PC-3 (cell line): ENCODE measurements around the gene STUB1. TPM values are rescaled to one million over a fixed set of nuclear protein-coding genes. Genes with fewer than 3 reads are reported as not detected.

Experiments
- ATAC-seq: fragments of 200-7000 bp; cut with Tn5 transposase; 2 replicates; pipeline ENCODE4 v1.9.1; 2020; ENCODE audit warnings: mild to moderate bottlenecking, moderate library complexity
- BruUV-seq: library from RNA; stranded (reverse); fragments of 400-500 nt; replicated peaks from 2 replicates; lab custom pipeline; 2021; lab: Mats Ljungman, UMichigan
- CTCF ChIA-PET: fragments of 300-600 bp; sonication (Branson Sonifier 250); formaldehyde crosslinking; loops from one replicate; lab custom pipeline; 2022; ENCODE audit warnings: antibody characterized with exemption; lab: Charles Lee
- POLR2A ChIA-PET: fragments of 300-600 bp; sonication (Branson Sonifier 250); formaldehyde crosslinking; loops from one replicate; lab custom pipeline; 2022; ENCODE audit warnings: antibody characterized with exemption; ENCODE audit not compliant: unreplicated experiment; lab: Charles Lee
- DNase-seq: peaks from one replicate; pipeline ENCODE4 v3.0.0-alpha.2; 2015
- H2AFZ ChIP-seq: fragments of 300-600 bp; sonication (generic); 2 replicates; pipeline ENCODE4 v1.6.0; 2016; ENCODE audit warnings: antibody characterized with exemption, low read length
- H3F3A ChIP-seq: fragments of 300-600 bp; sonication (generic); one replicate; pipeline ENCODE4 v1.6.0; 2017; ENCODE audit warnings: antibody characterized with exemption, low read length, control low read depth, mild to moderate bottlenecking; ENCODE audit not compliant: unreplicated experiment
- H3K27ac ChIP-seq: fragments of 300-600 bp; sonication (generic); 2 replicates; pipeline ENCODE4 v1.5.1; 2016; ENCODE audit warnings: mild to moderate bottlenecking, low read length
- H3K27me3 ChIP-seq: fragments of 300-600 bp; sonication (generic); 2 replicates; pipeline ENCODE4 v1.6.1; 2016; ENCODE audit warnings: low read length, mixed read lengths
- H3K36me3 ChIP-seq: fragments of 300-600 bp; sonication (generic); 2 replicates; pipeline ENCODE4 v1.6.1; 2016; ENCODE audit warnings: low read depth, mixed run types, low read length, mixed read lengths
- H3K4me1 ChIP-seq: fragments of 300-600 bp; sonication (generic); 2 replicates; pipeline ENCODE4 v1.5.1; 2016; ENCODE audit warnings: low read length; ENCODE audit not compliant: insufficient read depth
- H3K4me2 ChIP-seq: fragments of 300-600 bp; sonication (generic); 2 replicates; pipeline ENCODE4 v1.6.0; 2016; ENCODE audit warnings: low read length
- H3K4me3 ChIP-seq: fragments of 300-600 bp; sonication (generic); 2 replicates; pipeline ENCODE4 v1.5.1; 2016; ENCODE audit warnings: mild to moderate bottlenecking, low read length, mixed read lengths
- H3K79me2 ChIP-seq: fragments of 300-600 bp; sonication (generic); 2 replicates; pipeline ENCODE4 v1.6.1; 2017; ENCODE audit warnings: low read length, mixed read lengths
- H3K9ac ChIP-seq: fragments of 300-600 bp; sonication (generic); 2 replicates; pipeline ENCODE4 v1.6.0; 2016; ENCODE audit warnings: mild to moderate bottlenecking, low read length
- H3K9me2 ChIP-seq: fragments of 300-600 bp; sonication (generic); replicated peaks from 2 replicates; pipeline ENCODE4 v1.6.1; 2016; ENCODE audit warnings: mixed run types, low read length, mixed read lengths
- H3K9me3 ChIP-seq: fragments of 300-600 bp; sonication (generic); 2 replicates; pipeline ENCODE4 v1.6.1; 2016; ENCODE audit warnings: low read length, mixed read lengths
- H4K20me1 ChIP-seq: fragments of 300-600 bp; sonication (generic); 2 replicates; pipeline ENCODE4 v1.6.1; 2016; ENCODE audit warnings: low read length, mixed read lengths
- CTCF ChIP-seq: fragments of 300-600 bp; sonication (generic); conservative IDR thresholded peaks from 2 replicates; pipeline ENCODE4 v1.5.1; 2017; ENCODE audit warnings: antibody characterized with exemption, low read depth, mild to moderate bottlenecking, low read length
- EZH2 ChIP-seq: fragments of 300-600 bp; sonication (generic); IDR thresholded peaks from one replicate; pipeline ENCODE4 v1.6.1; 2017; ENCODE audit warnings: antibody characterized with exemption, mild to moderate bottlenecking, low read length; ENCODE audit not compliant: unreplicated experiment
- EZH2phosphoT487 ChIP-seq: fragments of 300-600 bp; sonication (generic); IDR thresholded peaks from 2 replicates; pipeline ENCODE4 v1.6.1; 2018; ENCODE audit warnings: mild to moderate bottlenecking, antibody characterized with exemption, low read length, borderline replicate concordance
- intact Hi-C: fragments of 100-400 bp; cut with micrococcal nuclease; formaldehyde crosslinking; loops from 2 replicates; pipeline ENCODE4 v1.9.0; 2023
- total RNA-seq: library from RNA; depleted of rRNA; stranded (reverse); fragments of >200 nt; gene quantifications from 2 replicates; pipeline ENCODE4 v1.2.3, GENCODE V29; 2014

The STUB1 gene
- total RNA-seq, 1 experiment from 2014 or later = 152 TPM

- Histone ChIP-seq H2AFZ (no peak overlapping the region), H3K9ac (peak overlapping the region; percentile 74), H3F3A (no peaks in the 10 kb centered on the region), H3K4me1 (peaks cover 26% of the 10 kb centered on the region), H3K9me3 (no peaks in the 10 kb centered on the region), H3K27ac (0 out of 2 replicates have a peak overlapping the region, but pooled peaks have one; percentile 10), H4K20me1 (peaks cover 10% of the 10 kb centered on the region; the same call in 1 of the 2 replicates), H3K4me3 (peak overlapping the region; percentile 78), H3K27me3 (no peaks in the 10 kb centered on the region), H3K9me2 (no peaks in the 10 kb centered on the region), H3K4me2 (peak overlapping the region; percentile 90), H3K36me3 (peaks cover 6% of the 10 kb centered on the region), H3K79me2 (peaks cover 35% of the 10 kb centered on the region)
- 0 out of 2 replicates have a peak, but pooled peaks have one; percentile 0 for ATAC-seq
- no TSS peak for BruUV-seq
- intact Hi-C loops = no loop called here
- TF ChIP-seq EZH2phosphoT487 (no peak), CTCF (peak; percentile 19; the same call in 1 of the 2 replicates)
- POLR2A ChIA-PET = interaction anchor here (0.6 kb wide), 1 partner anchor 300 kb away, joined by 3 read pairs; the partner anchor contains the start of gene SOX8
- CTCF ChIA-PET = no interaction called here
- DNase-seq = peak; percentile 44
Observed at GRCh38 chr16:680967-681745, 946 bp downstream of the STUB1 start.

GRCh38 chr16:681746-682427 lies 1.7 kb downstream of the STUB1 start:
- H3K79me2 ChIP-seq = peaks cover 35% of the 10 kb centered on the region
- H3K27ac ChIP-seq = no peak overlapping the region
- intact Hi-C loops = no loop called here

More at GRCh38 chr16:681746-682427, 1.7 kb downstream of the STUB1 start:
- H3K9me3 ChIP-seq = no peaks in the 10 kb centered on the region
- ATAC-seq = no peak
- no peaks in the 10 kb centered on the region for H3K9me2 ChIP-seq
- no peak for TF ChIP-seq CTCF
- TF ChIP-seq EZH2phosphoT487 = no peak
- TF ChIP-seq EZH2 = no peak
- ChIA-PET POLR2A (interaction anchor here (0.6 kb wide), 1 partner anchor 300 kb away, joined by 3 read pairs; the partner anchor contains the start of gene SOX8), CTCF (no interaction called here)
- H3K4me2 ChIP-seq = peak overlapping the region; percentile 90
- 0 out of 2 replicates have a peak overlapping the region, but pooled peaks have one; percentile 74 for H3K9ac ChIP-seq
- H3K36me3 ChIP-seq = peaks cover 6% of the 10 kb centered on the region
- H3K4me1 ChIP-seq = peaks cover 26% of the 10 kb centered on the region
- H4K20me1 ChIP-seq = peaks cover 10% of the 10 kb centered on the region; the same call in 1 of the 2 replicates
- no peak overlapping the region for H2AFZ ChIP-seq
- H3F3A ChIP-seq = no peaks in the 10 kb centered on the region
- peak; percentile 41 for DNase-seq
- peak overlapping the region; percentile 78 for H3K4me3 ChIP-seq
- BruUV-seq = TSS peak; percentile 69
- H3K27me3 ChIP-seq = no peaks in the 10 kb centered on the region
